Measurements from ENCODE around the gene KLHL3. TPM values are rescaled to one million over a fixed set of nuclear protein-coding genes. Genes with fewer than 3 reads are reported as not detected.

The KLHL3 gene
- total RNA-seq = 2.9 and 3.1 TPM in 2 replicates

DNA sequence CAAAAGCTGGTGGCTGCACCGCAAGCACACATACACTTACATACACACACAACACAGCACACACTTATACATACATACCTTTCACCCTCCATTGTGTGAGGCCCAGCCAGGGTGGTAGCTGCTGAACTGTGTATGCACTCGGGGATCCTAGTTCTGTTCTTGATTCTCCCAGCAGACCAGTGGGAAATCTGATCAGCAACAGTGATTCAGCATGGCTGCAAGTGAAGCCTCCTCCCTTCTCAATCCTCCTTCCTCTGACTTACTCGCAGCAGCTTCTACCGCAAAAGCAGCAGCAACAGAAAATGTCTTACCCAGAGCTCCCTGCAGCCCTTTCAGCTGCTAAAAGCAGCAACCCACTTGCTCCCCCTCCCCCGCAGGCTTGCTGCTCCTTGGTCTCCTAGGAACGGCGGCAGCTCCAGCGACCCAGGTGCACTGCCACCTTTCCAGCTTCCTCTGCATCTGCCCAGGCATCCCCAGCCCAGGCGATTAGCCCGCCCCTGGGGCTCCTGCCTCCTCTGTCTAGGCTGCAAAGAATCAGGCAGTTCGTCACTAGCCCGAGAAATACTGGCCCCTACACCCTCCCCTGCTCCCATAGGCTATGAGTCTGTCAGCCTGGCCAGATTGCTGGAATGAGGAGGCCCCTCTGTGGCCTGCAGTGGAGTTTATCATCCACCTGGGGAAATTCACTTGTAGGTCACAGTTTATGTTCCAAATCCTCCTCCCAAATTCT lies at the start of gene KLHL3:
Gene KLHL3, minus strand, starts transcription at position 535 of the 730 bp plus-strand sequence. Its CDS starts 443 bp downstream, at position 92.

DNA sequence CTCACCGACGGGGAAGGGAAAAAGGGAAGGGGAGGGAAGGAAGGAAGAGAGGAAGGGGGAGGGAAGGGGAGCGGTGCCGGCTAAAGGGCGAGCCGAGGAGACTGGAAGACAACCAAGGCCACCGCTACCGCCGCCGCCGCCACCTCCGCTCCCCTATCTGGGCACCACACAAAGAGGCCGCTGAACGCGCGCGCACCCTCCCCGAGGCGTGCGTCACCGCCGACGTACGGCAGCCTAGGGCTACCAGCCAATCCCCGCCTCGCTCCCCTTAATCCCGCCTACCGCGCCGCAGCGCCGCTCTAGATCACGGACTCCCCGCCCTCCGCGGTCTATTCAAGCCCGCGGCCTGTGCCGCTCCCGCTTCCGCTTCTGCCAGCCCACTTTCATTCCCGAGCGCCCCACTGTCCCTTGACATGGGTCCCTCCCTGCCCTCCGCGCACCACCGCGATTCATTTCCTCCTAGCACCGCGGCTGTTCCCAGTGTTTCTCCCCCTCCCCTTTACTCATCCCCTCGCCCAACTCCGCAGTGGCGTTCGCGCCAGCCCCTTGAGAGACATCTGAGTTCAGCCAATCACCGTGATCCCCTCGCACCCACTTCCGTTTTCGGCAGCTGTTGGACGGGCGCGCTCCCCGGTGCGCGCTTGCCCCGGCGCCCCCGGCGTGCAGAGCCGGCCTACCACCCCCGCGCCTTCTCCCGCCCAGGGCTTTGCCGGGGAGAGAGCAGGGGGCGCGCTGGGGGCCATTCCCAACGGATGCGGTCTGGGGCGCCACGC lies 18.5 kb upstream of the KLHL3 start, which contains the start of gene HNRNPA0:
Gene HNRNPA0, minus strand, starts transcription at position 176 of the 773 bp plus-strand sequence. CDS start 297 bp downstream, outside the sequence.

Other genes with a start within 250 kb of the KLHL3 start
- gene SPOCK1, start 236.8 kb downstream of the KLHL3 start, total RNA-seq = 108 and 173 TPM in 2 replicates
- gene HNRNPA0, start 18.3 kb upstream of the KLHL3 start, total RNA-seq = 8.2 and 14.0 TPM in 2 replicates
- gene MYOT, start 131.8 kb upstream of the KLHL3 start, total RNA-seq = not detected in 2 replicates
- 0.38 TPM in 1 of 2 replicates, not detected in the other for gene PKD2L2, start 153.4 kb upstream of the KLHL3 start, total RNA-seq